GDM1 (cell line): Measurements from ENCODE around the gene CAPN8.

Experiments used
- DNase-seq: peaks from one replicate; lab custom pipeline; 2025; lab: John Stamatoyannopoulos, UW

The CAPN8 gene

GRCh38 chr1:223654083-223654482, 11.4 kb downstream of the CAPN8 start:
- no peak for DNase-seq

GRCh38 chr1:223653431-223653830, 12.1 kb downstream of the CAPN8 start:
- no peak for DNase-seq

GRCh38 chr1:223653015-223653414, 12.5 kb downstream of the CAPN8 start:
- DNase-seq: no peak

- DNase-seq: no peak
Observed at GRCh38 chr1:223652436-223652941, 13.0 kb downstream of the CAPN8 start.

GRCh38 chr1:223651291-223651991, 14.1 kb downstream of the CAPN8 start:
- DNase-seq: no peak

GRCh38 chr1:223650465-223650864, 15.0 kb downstream of the CAPN8 start:
- DNase-seq: no peak

- no peak for DNase-seq
Observed at GRCh38 chr1:223649222-223649621, 16.3 kb downstream of the CAPN8 start.

GRCh38 chr1:223647249-223647648, 18.3 kb downstream of the CAPN8 start:
- no peak for DNase-seq

- no peak for DNase-seq
Observed at GRCh38 chr1:223645903-223646302, 19.6 kb downstream of the CAPN8 start.

- DNase-seq: no peak
Observed at GRCh38 chr1:223642237-223642636, 23.3 kb downstream of the CAPN8 start.

- DNase-seq: no peak
Observed at GRCh38 chr1:223641523-223642039, 23.9 kb downstream of the CAPN8 start.

- no peak for DNase-seq
Observed at GRCh38 chr1:223639331-223639749, 26.2 kb downstream of the CAPN8 start.

GRCh38 chr1:223635236-223635635, 30.3 kb downstream of the CAPN8 start:
- DNase-seq: no peak

GRCh38 chr1:223634423-223634822, 31.1 kb downstream of the CAPN8 start:
- DNase-seq: no peak

GRCh38 chr1:223631956-223632355, 33.5 kb downstream of the CAPN8 start:
- no peak for DNase-seq

GRCh38 chr1:223631473-223631872, 34.0 kb downstream of the CAPN8 start:
- no peak for DNase-seq

- DNase-seq: no peak
Observed at GRCh38 chr1:223629126-223629457, 36.4 kb downstream of the CAPN8 start.

- DNase-seq: no peak
Observed at GRCh38 chr1:223628233-223629125, 37.0 kb downstream of the CAPN8 start.

- no peak for DNase-seq
Observed at GRCh38 chr1:223622132-223622842, 43.2 kb downstream of the CAPN8 start.

- DNase-seq: no peak
Observed at GRCh38 chr1:223621312-223621734, 44.2 kb downstream of the CAPN8 start.

- DNase-seq: no peak
Observed at GRCh38 chr1:223620297-223620897, 45.1 kb downstream of the CAPN8 start.

GRCh38 chr1:223618680-223619079, 46.8 kb downstream of the CAPN8 start:
- DNase-seq: no peak
